HG02763 (cell line): ENCODE data around the gene RAMP2.
"Not testable (repeated sequence)": the region's sequence is repeated elsewhere in the genome, so short reads cannot be mapped to it uniquely, and the experiment has no call there.

Experiments used
- ATAC-seq: cut with Tn5 transposase; IDR thresholded peaks from one replicate; pipeline ENCODE4 v1.9.1; 2021; ENCODE audit warnings: mild to moderate bottlenecking, moderate library complexity; ENCODE audit not compliant: unreplicated experiment

RAMP2 gene, protein sequence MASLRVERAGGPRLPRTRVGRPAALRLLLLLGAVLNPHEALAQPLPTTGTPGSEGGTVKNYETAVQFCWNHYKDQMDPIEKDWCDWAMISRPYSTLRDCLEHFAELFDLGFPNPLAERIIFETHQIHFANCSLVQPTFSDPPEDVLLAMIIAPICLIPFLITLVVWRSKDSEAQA

DNA sequence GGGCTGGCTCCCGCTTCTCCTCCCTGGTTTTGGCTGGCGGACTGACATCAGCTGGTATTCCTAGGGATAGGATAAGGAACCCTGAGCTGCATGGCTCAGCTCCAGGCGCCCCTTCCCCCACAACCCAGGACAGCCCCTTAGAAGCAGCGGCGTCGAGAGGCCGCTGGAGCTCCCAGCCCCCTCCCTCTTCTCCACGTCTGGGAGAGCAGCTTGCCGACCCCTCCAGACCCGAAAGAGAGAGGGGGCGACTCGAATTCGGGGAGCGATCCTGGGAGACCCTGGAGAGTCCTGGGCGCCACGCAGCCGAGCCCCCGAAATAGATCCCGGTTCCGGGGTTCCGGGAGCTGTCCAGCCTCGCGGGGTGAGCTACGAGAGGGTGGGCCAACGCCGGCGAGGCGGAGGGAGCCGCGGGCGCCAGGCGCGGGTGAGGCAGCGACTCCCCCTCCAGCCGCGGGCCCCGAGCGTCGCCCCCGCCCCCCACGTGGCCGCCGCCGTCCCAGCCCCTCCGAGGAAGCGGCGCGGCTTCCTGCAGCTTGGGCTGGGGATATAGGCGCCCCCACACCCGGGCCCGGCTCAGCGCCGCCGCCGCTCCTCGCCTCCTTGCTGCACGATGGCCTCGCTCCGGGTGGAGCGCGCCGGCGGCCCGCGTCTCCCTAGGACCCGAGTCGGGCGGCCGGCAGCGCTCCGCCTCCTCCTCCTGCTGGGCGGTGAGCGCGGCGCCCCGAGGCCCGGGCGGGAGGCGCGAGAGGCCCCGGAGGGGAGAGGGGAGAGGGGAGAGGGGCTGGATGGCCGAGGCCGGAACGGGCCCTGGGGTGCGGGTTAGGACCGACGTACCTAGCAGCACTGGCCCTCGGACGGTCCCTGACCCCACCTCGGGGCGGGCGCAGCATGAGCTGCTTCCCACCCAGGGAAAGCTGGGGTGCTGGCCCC lies at the start of gene RAMP2:
RAMP2 (plus strand) TSS at position 576 of the 930 bp plus-strand sequence; CDS start at position 611, 35 bp downstream.
- ATAC-seq, result no peak

DNA sequence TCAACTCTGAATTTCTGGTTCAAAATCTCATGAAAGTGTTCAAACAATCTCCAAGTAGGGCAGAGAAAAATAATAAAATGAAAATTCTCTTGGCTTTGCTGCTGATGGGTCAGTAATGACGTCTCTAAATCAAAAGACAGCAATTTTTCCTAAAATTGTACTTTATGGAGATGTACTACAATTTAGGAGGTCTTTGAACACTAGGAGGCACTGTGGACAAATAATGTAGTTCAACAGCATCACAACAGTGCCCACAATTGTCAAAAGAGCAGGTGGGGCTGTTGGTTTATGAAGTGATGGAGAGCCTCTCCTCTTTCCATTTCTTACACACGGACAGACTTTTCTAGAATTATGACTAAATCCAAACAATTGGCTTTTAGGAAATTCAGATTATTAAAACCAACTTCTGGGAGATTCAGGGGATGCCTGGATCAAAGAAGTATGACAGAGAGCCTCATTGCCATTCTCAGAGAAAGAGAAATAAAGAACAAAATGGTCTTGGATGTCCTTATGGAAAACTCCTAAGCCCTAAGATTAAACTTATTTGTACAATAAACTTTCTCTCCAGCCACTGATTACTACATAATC lies 39.9 kb upstream of the RAMP2 start:
- no peak for ATAC-seq

DNA sequence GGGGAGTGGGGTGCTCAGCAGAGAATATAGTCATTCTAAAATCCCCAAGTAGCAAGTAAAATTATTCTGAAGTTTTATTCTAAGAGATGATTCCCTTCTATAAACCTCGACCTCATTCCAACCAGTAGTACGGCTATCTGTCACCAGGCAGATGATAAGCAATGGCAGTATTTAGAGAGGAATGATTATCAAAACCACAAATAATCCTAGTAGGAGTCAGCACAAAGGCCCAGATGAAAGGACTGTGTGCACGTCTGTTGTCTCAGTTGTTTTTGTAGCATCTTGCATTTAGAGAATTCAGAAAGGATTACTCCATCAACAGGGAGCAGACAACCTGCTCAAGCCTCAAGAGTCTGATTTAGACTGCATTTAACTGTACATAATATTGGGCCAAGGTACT lies 37.4 kb upstream of the RAMP2 start:
- no peak for ATAC-seq

DNA sequence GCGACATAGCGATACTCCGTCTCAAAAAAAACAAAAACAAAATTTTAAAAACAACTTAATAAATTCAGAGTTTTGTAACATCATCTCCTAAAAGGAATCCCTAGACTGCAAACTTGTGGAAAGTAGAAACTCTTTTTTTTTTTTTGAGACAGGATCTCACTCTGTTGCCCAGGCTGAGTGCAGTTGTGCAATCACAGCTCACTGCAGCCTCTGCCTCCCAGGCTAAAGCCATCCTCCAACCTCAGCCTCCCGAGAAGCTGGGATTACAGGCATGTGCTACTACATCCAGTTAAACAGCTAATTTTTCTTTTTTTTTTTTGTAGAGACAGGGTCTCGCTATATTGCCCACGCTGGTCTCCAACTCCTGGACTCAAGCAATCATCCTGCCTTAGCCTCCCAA lies 35.9 kb upstream of the RAMP2 start:
- ATAC-seq, result no peak

DNA sequence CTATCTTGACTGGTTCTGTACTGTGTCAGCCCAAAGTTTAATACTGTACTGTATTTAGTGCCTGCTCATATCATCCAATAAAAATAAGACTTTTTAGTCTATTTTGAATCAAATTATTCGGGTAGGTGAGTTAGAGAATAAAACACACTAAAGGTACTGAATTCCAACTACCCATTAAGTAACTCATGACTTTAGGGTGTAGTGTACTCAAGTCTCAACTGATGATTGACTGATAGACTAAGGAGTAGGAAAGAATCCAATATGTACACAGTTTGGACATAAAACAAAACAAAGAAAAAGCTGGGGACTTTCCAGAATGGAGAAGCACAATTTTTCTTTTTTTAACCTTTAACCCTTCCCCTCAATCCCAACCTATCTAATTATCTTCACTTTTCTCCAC lies 20.3 kb upstream of the RAMP2 start:
- ATAC-seq, result no peak

DNA sequence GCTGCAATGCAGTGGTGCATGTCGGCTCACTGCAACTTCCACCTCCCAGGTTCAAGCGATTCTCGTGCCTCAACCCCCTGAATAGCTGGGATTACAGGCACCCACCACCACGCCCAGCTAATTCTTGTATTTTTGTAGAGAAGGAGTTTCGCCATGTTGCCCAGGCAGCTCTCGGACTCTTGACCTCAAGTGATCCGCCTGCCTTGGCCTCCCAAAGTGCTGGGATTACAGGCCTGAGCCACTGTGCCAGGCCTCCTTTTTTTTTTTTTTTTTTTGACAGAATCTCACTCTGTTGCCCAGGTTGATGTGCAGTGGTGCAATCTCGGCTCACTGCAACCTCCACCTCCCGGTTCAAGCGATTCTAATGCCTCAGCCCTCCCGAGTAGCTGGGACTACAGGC lies 18.1 kb upstream of the RAMP2 start:
- ATAC-seq, result not testable (repeated sequence)

DNA sequence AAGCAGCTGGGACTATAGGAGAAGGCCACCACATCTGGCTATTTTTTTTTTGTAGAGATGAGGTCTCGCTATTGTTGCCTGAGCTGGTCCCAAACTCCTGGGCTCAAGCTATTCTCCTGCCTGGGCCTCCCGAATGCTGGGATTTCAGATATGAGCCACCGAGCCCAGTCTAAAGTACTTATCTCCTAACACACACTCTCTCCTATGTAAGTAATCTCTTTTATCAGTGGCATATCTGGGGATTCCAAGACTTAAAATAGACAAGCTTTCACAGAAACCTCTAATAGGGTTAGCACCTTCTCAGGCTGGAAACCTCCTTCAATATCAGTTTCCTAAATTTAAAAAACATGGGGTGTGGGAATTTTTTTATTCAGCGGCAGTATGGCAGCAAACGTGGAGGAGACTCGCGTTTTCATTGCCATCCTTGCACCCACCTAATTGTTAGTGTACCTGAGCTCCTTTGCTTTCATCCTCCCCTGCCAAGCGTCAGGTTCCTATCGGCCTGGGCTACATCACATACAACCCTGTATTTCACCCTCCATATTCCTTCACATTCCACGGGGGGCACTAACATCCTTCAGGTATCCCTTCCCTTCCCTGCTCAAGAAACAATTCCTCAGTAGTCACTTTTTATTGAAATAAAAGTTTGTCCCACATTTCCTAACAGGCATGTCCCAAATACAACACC lies 17.3 kb upstream of the RAMP2 start:
- no peak for ATAC-seq

DNA sequence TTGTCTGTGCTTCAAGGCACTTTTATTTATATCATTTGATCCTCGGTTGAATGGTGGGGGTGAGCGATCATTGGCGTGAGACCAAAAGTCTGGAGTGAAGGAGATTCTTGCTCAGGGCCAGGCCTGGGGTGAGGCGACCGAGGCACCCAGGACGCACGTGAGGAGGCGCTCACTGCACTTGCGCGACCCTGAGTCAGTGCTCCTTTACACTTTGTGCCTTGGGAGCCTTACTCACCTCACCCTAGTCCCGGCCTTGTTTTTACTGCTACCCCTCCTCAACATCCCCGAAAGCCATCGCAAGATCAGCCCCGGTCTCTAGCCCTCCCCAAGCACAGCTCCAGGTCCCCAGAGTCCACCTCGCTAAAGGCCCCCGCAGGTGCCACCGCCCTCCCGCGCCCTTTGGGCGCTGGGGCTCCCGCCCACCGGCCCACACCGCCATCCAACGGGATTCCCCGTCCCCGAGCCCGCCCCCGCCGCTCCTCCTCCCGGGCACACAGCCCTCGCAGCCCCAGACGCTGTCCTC lies 16.7 kb upstream of the RAMP2 start:
- peak; percentile 54 for ATAC-seq

DNA sequence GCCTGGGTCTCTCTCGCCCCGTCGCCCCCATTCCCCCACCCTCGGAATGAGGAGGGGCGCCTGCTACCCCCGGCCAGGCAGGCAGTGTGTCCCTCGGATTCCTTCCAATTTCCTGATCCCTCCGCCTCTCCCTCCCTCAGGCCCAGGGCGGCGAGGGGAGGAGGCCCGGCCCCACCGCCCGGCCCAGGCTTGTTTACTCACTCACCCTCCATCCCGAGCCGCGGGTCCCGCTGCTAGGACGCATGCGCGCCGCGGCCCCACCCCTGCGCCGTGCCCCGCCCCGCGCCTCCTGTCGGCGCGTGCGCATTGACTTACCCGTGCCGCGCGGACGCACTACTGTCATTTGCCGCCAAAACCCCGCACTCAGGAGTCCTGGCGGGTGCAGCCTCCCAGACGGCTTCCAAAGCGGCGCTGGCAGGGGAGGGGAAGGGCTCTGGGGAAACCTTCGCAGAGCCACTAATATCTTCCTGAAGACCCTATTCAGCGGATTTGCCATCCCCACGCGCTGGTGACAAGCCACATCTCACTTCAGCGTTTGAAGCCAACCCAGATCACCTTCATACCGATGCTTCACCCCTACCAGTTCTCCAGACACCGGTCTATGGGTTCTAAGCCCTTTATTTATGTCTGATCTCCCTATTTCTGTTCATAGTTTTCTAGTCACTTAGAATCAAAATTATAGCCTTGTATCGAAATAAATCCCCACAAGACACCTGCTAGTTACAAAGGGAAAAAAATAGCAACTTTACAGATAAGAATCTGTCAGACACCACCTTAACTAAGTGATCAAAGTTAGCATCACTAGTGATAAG lies 16.0 kb upstream of the RAMP2 start, which contains the start of gene EZH1:
EZH1 (minus strand) TSS at position 235 of the 812 bp plus-strand sequence. CDS start 16,099 bp downstream, outside the sequence.
- peak; percentile 79 for ATAC-seq

DNA sequence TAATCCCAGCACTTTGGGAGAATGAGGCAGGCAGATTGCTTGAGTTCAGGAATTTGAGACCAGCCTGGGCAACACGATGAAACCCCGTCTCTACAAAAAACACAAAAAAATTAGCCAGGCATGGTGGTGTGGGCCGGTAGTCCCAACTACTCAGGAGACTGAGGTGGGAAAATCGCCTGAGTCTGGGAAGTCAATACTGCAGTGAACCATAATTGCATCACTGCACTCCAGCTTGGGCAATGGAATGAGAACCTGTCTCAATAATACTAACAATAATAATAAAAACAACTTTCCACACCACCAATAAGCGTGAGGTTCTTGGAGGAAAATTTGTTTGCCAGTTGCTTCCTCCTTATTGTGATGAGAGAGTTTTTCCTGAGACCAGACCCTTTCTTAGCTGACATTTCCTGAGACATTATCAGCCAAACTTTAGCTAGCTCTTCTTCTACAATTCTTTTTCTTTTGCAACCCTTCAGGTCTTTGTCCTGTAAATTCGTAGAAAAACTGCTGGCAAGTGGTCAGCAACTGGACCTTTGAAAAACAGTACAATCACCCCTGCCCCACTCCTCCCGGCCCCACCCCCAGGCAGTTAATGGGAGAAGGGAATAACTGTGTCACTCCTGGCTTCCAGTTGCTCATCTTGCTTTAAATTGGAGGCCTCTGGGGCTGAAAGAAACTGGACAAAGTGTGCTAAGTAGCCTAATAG lies 12.7 kb upstream of the RAMP2 start:
- no peak for ATAC-seq

DNA sequence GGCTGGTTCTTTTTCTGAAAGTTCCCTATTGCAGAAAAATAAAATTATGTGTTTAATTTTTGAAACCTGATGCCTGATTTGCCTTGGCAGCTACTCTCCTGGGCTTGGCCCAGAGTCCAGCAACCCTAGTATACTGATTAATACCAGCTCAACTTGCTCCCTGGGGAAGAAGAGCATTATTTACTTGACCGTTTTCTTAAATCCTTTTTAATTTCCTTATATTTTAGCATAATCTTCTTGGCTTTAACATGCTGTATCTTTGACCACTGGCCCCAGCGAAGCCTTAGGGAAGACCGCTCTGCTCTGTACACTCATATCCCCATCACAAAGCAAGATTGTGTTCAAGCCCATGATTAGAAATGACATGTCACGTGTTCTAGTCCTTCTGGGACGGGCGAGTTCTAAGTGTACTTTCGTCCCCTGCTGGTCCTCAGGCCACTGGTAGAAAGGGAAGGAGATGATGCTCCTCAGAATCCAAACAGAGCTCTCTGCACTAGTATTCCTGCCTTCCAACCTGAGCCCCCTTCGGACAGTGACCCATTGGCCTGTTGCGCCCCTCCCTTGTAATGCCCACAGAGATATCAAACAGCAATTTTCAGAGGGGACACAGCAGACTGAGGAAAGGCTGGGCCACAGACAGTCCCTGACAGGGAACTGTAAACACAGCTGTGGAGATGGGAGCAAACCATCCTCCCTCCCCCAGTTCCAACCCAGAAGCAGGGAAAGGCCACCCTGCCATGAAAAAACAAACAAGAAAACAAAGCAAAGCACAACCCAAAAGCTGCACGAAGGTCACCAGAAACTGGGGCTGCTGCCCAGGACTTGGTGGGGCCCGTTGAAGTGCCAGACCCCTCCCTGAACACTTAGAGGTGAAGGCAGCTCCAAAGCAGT lies 11.9 kb upstream of the RAMP2 start:
- no peak for ATAC-seq

DNA sequence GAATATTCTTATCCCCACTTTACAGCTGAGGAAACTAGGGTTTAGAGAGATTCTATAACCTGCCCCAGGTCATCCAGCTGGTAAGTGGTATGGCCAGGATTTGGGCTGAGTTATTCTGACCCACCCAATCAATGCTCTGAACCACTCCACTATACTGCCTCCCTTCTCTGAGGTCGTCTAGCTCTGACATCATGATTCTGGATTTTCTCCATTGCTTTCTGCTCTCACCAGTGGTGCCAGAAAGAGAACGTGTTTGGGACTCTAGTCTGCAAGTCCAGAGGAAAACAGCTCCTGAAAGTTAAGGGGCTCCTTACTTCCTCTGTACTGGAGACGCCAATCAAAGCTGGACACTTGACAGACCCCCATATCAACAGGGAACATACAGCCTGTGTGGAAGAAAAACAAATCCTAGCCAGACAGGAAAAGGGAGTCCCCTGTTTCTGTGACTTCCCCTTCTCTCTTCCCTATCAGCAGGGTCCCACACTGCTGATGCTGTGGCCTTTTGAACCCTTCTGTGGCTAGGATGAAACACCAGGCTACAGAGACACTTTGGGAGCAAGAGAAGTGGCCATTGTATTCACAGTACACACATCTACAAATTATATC lies 10.2 kb upstream of the RAMP2 start:
- no peak for ATAC-seq

DNA sequence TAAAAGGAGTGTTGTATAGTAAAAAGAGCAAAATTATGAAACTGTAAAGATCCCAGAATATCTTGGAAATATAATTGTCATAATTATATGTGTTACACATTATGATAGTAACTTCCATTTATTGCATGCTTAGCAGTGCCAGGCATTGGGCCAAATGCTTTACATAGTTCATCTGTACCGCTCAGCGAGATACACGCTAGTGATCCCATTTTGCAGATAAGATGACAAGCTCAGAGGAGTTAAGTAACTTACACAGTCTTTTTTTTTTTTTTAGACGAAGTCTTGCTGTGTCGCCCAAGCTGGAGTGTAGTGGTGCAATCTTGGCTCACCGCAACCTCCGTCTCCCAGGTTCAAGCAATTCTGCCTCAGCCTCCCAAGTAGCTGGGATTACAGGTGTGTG lies 9.4 kb upstream of the RAMP2 start:
- ATAC-seq, result no peak

DNA sequence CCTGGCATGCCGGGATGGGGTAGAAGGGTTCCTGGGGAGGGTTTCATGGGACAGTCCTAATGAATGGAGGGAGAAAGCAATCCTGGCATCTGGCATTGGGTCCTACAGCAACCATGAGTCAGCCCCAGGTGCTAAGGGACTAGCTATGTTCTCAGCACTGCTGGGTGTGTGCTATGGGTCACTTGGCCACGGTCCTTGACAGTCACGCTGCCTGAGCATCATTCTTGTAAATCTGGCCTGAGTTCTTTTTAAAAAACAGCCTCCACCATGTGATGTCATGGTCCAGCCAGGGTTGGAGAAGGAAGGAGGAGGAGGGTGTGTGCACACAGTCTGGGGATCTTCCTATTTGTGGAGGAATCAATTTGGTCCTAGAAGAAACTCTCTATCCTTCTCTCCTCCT lies 6.2 kb upstream of the RAMP2 start:
- ATAC-seq, result no peak

DNA sequence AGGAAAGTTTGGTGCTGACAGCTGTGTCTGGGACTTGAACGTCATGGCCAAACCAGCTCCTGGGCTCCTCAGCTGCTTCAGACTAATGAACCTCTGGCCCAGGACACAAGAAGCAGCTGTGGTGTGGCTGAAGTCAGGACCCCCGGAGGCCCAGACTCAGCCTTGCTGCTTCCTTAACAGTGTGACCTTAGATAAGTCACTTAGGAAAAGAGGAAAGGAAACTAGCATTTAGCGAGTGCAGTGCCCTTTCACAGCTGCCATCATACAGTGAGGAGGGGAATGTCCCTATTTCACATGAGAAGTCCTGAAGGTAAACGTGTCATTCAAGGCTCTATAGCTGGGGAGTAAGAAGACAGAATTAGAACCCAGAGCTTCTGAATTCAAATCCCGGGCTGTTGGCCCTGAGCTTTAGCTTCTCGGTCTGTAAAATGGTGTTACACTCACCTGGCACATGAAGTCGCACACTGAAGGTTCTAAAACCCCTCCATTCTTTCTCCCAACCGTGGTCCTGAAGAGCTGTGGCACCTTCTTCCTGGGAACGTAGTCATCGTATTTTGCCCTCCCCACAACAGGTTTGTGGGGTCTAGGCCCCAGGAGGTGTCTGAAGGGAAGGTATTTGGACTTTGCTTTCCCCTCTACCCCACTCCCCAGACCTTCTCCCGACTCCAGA lies 910 bp upstream of the RAMP2 start:
- no peak for ATAC-seq

DNA sequence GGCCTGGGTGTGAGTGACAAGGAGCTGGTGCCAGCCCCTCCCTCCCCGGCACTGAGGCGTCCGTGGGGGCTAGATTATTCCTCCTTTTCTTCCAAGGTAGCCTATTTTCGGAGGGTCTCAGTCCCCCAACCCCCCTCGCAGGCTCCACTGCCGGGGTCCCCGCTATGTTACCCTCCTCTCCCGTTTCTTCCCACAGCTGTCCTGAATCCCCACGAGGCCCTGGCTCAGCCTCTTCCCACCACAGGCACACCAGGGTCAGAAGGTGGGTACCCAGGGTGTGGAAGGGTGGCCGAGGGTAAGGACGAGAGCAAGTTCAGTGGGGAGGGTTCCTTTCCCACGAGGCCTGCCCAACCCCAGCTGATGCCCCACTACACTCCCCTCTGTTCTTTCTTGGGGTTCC lies 611 bp downstream of the RAMP2 start:
- no peak for ATAC-seq

DNA sequence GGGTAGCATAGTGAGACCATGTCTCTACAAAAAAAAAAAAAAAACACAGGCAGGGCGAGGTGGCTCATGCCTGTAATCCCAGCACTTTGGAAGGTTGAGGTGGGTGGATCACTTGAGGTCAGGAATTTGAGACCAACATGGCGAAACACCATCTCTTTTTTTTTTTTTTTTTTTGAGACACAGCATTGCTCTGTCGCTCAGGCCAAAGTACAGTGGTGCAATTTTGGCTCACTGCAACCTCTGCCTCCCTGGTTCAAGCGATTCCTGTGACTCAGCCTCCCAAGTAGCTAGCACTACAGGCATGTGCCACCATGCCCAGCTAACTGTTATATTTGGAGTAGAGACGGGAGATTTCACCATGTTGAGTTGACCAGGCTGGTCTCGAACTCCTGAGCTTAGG lies 5.1 kb downstream of the RAMP2 start:
- no peak for ATAC-seq

DNA sequence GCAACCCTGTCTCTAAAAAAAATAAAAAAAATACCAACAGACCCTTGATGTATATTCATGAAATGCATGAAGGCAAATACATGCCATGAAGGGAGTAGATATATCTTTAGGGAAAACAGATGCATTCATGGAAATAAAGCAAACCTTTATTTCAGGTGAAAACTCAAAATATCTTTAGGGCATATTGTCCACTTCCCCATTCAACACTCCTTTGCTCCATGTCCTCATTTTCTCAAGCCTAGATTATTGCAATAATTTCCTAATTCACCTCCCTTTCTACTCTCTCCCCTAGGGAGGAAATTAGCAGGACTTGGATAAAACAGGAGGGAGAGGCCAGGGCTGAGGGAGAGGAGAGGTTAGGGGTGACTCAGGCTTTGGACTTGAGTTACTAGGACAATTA lies 6.5 kb downstream of the RAMP2 start:
- ATAC-seq, result no peak
